ENCODE data around the gene PPM1M.

The PPM1M gene, protein sequence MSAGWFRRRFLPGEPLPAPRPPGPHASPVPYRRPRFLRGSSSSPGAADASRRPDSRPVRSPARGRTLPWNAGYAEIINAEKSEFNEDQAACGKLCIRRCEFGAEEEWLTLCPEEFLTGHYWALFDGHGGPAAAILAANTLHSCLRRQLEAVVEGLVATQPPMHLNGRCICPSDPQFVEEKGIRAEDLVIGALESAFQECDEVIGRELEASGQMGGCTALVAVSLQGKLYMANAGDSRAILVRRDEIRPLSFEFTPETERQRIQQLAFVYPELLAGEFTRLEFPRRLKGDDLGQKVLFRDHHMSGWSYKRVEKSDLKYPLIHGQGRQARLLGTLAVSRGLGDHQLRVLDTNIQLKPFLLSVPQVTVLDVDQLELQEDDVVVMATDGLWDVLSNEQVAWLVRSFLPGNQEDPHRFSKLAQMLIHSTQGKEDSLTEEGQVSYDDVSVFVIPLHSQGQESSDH

GRCh38 chr3:52245322-52246263 lies at the start of gene PPM1M:
PPM1M (plus strand) TSS chr3:52245759; CDS start chr3:52245825, 66 bp downstream.
- DNase-seq (ENCODE audit: low read depth in 2 of 2) = no peak

DNA sequence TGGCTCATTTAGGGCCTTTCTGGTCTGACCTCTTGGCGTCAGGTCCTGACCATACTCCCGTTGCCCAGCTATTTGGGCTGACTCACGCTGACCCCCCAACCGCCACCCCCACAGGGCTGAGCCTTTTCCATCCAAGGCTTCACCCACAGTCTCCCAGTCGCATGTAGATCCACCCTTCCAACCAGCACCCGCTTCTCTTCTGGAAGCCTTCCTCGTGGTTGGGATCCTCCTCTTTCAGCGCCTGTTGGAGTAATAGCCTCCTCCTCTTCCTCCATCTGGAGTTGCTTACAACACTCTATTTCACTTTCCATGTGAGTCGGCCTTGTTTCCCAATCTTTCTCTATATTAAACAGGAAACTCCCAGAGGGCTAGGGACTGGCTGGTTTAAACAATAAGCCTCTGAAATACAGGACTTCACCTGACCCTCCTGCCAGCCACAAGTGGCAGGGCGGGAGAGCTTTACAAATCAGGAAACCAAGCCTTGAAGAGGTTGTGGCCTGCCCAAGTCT lies 49.7 kb upstream of the PPM1M start:
- no peak for DNase-seq (ENCODE audit: low read depth in 2 of 2)

DNA sequence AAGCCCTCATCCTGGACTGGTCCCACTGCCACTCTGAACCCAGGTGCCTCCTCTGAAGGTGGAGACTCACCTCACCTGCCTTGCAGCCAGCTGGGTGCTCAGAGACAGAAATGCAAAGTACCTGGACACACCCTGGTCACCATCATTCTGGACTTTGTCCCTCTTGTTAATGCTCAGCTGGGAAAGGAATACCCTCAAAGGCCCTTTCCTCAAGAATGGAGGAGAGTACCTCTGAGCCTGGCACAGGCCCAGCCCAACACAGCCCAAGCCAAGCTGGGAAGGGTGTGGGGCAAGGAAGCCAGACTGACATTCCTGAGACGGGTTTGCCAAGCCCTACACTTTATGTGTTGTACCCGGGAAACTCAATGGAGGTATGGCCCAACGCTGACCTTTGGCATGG lies 48.6 kb upstream of the PPM1M start:
- no peak for DNase-seq (ENCODE audit: low read depth in 2 of 2)

DNA sequence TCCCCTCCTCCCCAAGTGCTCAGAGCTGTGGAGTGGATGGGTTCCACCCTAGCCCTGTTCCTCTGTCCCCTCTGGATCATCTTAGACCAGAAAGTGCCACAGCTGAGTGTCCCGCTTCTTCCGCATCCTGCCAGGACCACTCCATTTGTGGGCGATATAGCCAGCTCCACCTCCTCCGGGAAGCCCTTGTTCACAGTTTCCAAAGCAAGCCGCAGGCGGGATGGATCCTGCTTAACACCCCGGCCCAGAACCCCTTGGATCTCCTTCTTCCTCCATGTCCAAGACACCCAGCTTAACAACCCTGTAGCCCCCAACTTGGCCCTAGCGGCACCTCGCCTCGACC lies 48.1 kb upstream of the PPM1M start:
- DNase-seq (ENCODE audit: low read depth in 2 of 2) = no peak

GRCh38 chr3:52197842-52198625 lies 47.5 kb upstream of the PPM1M start, which contains the start of gene ALAS1:
ALAS1 (plus strand) TSS chr3:52198160; CDS start chr3:52199242, 1,082 bp downstream.
- DNase-seq (ENCODE audit: low read depth in 2 of 2) = peak; percentile 84 to 88

- DNase-seq (ENCODE audit: low read depth in 2 of 2) = no peak
Measured at GRCh38 chr3:52198643-52199608, 46.6 kb upstream of the PPM1M start.

DNA sequence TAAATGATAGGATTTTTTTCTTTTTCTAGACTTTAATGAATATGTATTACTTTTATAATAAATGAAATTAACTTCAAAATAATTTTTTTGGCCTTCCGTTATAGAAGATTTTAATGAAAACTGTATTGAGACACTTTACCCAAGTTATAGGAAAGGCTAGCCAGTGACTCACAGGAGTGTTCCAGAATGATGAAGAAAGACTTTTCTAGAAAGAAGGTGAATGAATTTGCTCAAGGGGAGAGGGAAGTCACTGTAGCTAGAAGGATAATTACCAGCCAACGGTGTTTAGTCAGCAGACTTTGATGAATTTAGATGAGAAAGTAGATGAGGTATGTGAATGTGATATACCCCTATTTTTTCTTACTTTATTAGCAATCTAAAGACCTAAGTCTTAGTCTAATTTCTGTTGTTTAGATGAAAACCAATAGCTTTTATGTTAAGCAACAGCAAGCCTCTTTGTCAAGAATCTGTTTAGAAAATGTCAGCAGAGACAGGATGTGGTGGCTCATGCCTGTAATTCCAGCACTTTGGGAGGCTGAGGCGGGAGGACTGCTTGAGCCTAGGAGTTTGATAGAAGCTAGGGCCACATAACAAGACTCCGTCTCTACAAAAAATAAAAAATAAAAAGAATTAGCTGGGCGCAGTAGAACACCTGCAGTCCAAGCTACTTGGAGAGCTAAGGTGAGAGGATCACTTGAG lies 44.4 kb upstream of the PPM1M start:
- DNase-seq (ENCODE audit: low read depth in 2 of 2) = no peak

DNA sequence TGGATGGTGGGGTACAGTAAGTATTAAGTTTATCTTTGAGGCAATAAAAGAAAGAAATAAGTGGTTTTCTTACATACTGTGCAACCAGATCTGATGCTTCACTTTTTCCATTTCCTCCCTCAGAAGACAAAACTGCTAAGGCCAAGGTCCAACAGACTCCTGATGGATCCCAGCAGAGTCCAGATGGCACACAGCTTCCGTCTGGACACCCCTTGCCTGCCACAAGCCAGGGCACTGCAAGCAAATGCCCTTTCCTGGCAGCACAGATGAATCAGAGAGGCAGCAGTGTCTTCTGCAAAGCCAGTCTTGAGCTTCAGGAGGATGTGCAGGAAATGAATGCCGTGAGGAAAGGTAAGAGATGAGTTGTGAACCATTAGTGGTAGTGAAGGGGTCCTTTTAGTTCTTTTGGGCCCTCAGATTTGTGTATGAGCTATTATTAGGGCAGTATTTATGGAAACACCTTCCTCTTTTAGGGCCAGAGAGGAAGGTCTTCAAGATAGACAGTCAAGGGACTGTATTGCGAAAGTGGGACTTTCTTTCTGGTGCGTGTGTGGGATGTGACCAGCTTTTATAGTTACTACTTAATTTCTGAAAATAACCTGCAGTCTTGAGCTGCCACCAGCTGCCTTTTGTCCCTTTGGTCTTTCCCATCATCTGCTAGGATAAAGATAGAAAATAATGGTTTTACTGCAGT lies 43.0 kb upstream of the PPM1M start:
- DNase-seq (ENCODE audit: low read depth in 2 of 2) = no peak

DNA sequence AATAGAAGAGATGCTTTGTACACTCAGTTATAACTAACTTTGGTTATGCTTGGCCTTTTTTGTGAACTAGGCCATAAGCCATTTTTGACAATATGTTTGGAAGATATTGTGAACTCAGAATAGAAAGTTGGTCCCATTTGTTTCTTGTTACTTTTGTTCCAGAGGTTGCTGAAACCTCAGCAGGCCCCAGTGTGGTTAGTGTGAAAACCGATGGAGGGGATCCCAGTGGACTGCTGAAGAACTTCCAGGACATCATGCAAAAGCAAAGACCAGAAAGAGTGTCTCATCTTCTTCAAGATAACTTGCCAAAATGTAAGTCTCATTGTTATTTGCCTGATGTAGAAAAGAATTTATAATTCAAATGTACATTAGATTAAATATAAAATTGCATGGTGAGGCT lies 41.9 kb upstream of the PPM1M start:
- no peak for DNase-seq (ENCODE audit: low read depth in 2 of 2)

DNA sequence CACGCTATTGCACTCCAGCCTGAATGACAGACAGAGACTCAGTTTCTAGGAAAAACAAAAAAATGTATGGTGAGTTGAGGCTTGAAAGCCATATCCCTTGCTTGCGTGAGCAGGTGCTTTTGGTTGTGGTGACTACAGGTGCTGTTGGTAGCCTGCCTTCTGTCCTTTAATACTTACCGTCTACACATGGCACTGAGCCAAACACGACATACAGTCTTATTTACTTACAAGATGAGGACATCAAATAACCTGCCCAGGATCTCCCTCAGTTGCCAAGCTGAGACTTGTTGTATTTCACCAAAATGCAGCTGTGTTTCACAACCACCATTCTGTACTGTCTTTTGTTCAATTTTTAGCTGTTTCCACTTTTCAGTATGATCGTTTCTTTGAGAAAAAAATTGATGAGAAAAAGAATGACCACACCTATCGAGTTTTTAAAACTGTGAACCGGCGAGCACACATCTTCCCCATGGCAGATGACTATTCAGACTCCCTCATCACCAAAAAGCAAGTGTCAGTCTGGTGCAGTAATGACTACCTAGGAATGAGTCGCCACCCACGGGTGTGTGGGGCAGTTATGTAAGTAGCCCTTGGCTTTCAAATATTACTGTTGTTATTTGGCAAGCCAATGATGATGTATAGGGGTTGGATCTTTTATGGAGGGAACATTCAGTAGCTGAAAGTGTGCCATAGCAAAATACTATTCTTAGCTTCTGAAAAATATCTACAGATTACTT lies 41.1 kb upstream of the PPM1M start:
- DNase-seq (ENCODE audit: low read depth in 2 of 2) = no peak

GRCh38 chr3:52205727-52206372 lies 39.7 kb upstream of the PPM1M start:
- DNase-seq (ENCODE audit: low read depth in 2 of 2) = no peak

DNA sequence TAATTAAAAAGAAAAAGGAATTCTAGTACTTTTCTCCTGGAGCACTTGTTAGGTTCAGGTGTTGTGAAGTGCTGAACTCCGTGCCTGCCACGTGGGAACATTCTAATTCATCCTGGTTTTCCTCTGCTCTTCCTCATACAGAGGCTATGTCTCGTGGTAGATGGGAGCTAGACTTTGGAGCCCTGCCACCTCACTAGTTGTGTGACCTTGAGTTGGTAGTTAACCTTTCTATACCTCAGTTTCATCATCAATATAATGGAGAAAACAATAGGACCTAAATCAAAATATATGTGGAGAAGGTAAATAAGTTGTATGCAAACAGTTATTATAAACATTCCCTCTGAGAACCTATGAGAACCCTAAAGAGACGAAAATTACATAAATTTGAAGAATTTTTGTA lies 37.0 kb upstream of the PPM1M start:
- DNase-seq (ENCODE audit: low read depth in 2 of 2) = no peak

GRCh38 chr3:52210037-52210436 lies 35.5 kb upstream of the PPM1M start:
- DNase-seq (ENCODE audit: low read depth in 2 of 2) = no peak

GRCh38 chr3:52210550-52211046 lies 35.0 kb upstream of the PPM1M start:
- DNase-seq (ENCODE audit: low read depth in 2 of 2) = no peak

DNA sequence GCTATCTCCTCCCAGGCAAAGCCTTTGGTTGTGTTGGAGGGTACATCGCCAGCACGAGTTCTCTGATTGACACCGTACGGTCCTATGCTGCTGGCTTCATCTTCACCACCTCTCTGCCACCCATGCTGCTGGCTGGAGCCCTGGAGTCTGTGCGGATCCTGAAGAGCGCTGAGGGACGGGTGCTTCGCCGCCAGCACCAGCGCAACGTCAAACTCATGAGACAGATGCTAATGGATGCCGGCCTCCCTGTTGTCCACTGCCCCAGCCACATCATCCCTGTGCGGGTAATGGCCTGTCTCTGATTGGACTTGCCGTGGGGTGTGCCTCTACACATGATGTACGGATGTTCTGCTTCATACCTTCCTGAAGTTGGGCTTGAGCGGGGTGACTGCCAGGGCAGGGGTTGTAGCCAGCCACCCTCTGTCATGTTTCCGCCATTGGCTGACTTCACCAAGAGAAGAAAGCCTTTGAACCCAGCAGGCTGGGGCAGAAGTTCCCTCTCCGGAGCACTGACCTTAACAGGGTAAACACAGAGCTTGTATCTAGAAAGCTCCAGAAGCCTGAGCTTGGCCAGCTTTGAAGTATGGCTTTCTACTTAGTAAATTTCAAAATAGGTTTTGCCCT lies 34.2 kb upstream of the PPM1M start:
- DNase-seq (ENCODE audit: low read depth in 2 of 2) = no peak

DNA sequence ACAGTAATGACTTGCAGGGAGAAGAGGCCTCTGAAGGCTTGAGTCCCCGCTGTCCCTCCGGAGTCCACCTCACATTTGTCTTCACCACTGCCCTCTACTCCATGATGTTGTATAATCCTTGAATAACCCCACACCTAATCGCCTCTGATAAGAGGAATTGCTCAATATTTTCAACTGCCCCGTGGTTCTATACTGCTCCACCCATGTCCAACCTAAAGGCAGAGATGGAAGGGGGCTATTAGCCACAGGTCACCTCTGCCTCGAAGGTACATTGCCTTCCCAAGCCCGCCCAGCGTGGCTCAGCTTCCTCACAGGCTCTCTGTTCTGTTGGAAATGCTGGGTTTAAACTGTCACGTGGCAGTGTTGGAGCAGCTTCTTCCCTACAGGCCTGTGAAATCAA lies 32.6 kb upstream of the PPM1M start:
- no peak for DNase-seq (ENCODE audit: low read depth in 2 of 2)

DNA sequence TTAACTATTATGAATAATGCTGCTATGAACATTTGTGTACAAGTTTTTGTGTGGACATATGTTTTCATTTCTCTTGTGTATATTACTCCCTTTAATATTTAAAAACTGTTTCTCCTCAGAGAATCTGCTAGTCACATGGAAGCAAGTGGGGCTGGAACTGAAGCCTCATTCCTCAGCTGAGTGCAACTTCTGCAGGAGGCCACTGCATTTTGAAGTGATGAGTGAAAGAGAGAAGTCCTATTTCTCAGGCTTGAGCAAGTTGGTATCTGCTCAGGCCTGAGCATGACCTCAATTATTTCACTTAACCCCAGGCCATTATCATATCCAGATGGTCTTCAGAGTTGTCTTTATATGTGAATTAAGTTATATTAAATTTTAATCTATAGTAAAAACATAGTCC lies 31.7 kb upstream of the PPM1M start:
- DNase-seq (ENCODE audit: low read depth in 2 of 2) = no peak

All from activated CD8-positive, alpha-beta memory T cell treated with anti-CD3 and anti-CD28 coated beads for 4 hours (primary cell).